ENCODE results near the gene TPRG1. TPM values are rescaled to one million over a fixed set of nuclear protein-coding genes. Genes with fewer than 3 reads are reported as not detected.

Gene TPRG1
- total RNA-seq, 1 experiment from 2014 or later: 0.55 TPM

GRCh38 chr3:189160519-189161309 is 11.1 kb upstream of the TPRG1 start:
- DNase-seq (ENCODE audit: low spot score): no peak
- CTCF ChIA-PET: no interaction called here
- POLR2A ChIA-PET: no interaction called here
- H3K27ac Mint-ChIP-seq: no peak overlapping the region
- no peak for TF ChIP-seq NR1H2 (CRISPR knock-in tag; IDR thresholded peaks at IDR 0.05)
- no peak for TF ChIP-seq FOXP1 (CRISPR knock-in tag; IDR thresholded peaks at IDR 0.05; ENCODE audit: borderline replicate concordance)
- no peak for TF ChIP-seq SOX15 (CRISPR knock-in tag; IDR thresholded peaks at IDR 0.05)
- no peak for TF ChIP-seq JUN (CRISPR knock-in tag; IDR thresholded peaks at IDR 0.05)
- no peak for TF ChIP-seq E2F5 (CRISPR knock-in tag; IDR thresholded peaks at IDR 0.05)
- no peak for TF ChIP-seq MYBL2 (CRISPR knock-in tag; IDR thresholded peaks at IDR 0.05)
- TF ChIP-seq HMGA2 (CRISPR knock-in tag; IDR thresholded peaks at IDR 0.05): no peak
- TF ChIP-seq ESRRA (CRISPR knock-in tag; IDR thresholded peaks at IDR 0.05; ENCODE audit: borderline replicate concordance): no peak
- no peak for TF ChIP-seq GRHL2 (CRISPR knock-in tag; IDR thresholded peaks at IDR 0.05; ENCODE audit: insufficient replicate concordance, severe bottlenecking)
- TF ChIP-seq RORB (CRISPR knock-in tag; IDR thresholded peaks at IDR 0.05): no peak
- no peak for TF ChIP-seq TEAD4 (CRISPR knock-in tag; IDR thresholded peaks at IDR 0.05)
- no peak for TF ChIP-seq PRDM15 (CRISPR knock-in tag; IDR thresholded peaks at IDR 0.05)
- no peak for TF ChIP-seq AFF4 (CRISPR knock-in tag; IDR thresholded peaks at IDR 0.05; ENCODE audit: borderline replicate concordance)
- peaks cover 11% of the 10 kb centered on the region for H3K4me1 Mint-ChIP-seq
- no peaks in the 10 kb centered on the region for H3K27me3 Mint-ChIP-seq (ENCODE audit: low read depth)
- H3K9me3 Mint-ChIP-seq: peaks cover 4% of the 10 kb centered on the region
- H3K36me3 Mint-ChIP-seq: no peaks in the 10 kb centered on the region
- ATAC-seq: peak; percentile 39; the same call in 1 of the 2 replicates
- H3K4me3 Mint-ChIP-seq: no peak overlapping the region

- no peak overlapping the region for H3K27ac Mint-ChIP-seq
- DNase-seq (ENCODE audit: low spot score) (no peak), ATAC-seq (no peak)
- H3K4me3 Mint-ChIP-seq: no peak overlapping the region
- POLR2A ChIA-PET: no interaction called here
- no peaks in the 10 kb centered on the region for H3K9me3 Mint-ChIP-seq
- no peaks in the 10 kb centered on the region for H3K27me3 Mint-ChIP-seq (ENCODE audit: low read depth)
- H3K36me3 Mint-ChIP-seq: no peaks in the 10 kb centered on the region
- CTCF ChIA-PET: interaction anchor here (0.8 to 1.3 kb wide), 2 partner anchors 17 to 1425 kb away, joined by 3 to 4 read pairs; no protein-coding TSS in a partner anchor
- peaks cover 17% of the 10 kb centered on the region for H3K4me1 Mint-ChIP-seq
- TF ChIP-seq ATF3 (CRISPR knock-in tag; conservative IDR thresholded peaks at IDR 0.05) (no peak), SMAD3 (CRISPR knock-in tag; IDR thresholded peaks at IDR 0.05; ENCODE audit: borderline replicate concordance) (no peak), CDX4 (CRISPR knock-in tag; IDR thresholded peaks at IDR 0.05; ENCODE audit: borderline replicate concordance) (no peak), ZNF671 (CRISPR knock-in tag; IDR thresholded peaks at IDR 0.05) (no peak), AFF4 (CRISPR knock-in tag; IDR thresholded peaks at IDR 0.05; ENCODE audit: borderline replicate concordance) (no peak)
These were observed 6.6 kb upstream of the TPRG1 start for GRCh38 chr3:189165092-189165612.
